AG10803 (cell line): ENCODE data around the gene UNC5CL.

Experiments used
- DNase-seq: peaks from one replicate; pipeline ENCODE4 v3.0.0; 2010; ENCODE audit warnings: low read depth
- H3K4me3 ChIP-seq: 2 replicates; pipeline ENCODE4 v1.5.1; 2011; ENCODE audit warnings: mild to moderate bottlenecking, low read length, control low read depth
- TF ChIP-seq, protein P1 (sequence below): conservative IDR thresholded peaks from 2 replicates; pipeline ENCODE4 v1.5.1; 2011; ENCODE audit warnings: mild to moderate bottlenecking, low read length, control low read depth, inconsistent platforms

UNC5CL gene

DNA sequence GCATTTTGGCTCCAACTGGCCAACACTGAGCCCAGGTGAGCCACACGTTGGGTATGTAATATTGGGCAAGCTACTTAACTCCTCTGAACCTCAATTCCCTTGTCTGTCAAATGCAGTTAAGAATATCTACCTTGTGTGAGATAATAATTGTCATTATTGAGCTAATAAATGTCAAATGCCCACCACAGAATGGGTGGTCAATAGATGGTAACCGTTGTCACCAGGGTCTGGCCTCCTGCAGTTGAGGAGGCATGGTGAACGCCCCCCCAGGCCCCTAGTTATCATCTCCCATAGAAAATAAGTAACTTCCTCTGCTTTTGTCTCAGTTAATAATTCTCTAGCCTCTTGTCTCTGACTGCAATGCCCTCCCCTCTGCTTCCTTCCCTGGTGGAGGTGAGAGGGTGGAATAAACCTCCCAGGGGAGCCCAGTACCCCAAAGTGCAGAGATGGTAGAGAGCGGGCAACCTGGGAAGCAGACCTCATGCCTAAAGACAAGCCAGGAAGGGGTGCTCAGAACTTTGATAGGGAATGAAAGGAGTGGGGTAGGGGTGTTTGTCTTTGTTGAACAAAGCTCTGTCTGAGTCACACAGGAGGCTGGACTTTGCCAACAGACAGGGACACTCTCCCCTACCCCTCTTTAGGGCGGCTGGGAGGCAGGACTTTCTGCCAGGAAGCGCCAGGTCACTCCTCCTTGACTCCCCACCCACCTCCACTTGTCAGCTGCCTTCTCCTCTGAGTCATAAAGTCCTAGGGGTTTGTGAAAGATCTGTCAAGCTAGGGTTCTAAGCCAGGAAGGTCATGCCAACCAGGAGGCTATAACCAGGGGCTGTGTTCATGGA is 1.3 kb upstream of the UNC5CL start:
- TF ChIP-seq, protein P1, sequence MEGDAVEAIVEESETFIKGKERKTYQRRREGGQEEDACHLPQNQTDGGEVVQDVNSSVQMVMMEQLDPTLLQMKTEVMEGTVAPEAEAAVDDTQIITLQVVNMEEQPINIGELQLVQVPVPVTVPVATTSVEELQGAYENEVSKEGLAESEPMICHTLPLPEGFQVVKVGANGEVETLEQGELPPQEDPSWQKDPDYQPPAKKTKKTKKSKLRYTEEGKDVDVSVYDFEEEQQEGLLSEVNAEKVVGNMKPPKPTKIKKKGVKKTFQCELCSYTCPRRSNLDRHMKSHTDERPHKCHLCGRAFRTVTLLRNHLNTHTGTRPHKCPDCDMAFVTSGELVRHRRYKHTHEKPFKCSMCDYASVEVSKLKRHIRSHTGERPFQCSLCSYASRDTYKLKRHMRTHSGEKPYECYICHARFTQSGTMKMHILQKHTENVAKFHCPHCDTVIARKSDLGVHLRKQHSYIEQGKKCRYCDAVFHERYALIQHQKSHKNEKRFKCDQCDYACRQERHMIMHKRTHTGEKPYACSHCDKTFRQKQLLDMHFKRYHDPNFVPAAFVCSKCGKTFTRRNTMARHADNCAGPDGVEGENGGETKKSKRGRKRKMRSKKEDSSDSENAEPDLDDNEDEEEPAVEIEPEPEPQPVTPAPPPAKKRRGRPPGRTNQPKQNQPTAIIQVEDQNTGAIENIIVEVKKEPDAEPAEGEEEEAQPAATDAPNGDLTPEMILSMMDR: no peak
- DNase-seq: no peak
- no peak overlapping the region for H3K4me3 ChIP-seq

DNA sequence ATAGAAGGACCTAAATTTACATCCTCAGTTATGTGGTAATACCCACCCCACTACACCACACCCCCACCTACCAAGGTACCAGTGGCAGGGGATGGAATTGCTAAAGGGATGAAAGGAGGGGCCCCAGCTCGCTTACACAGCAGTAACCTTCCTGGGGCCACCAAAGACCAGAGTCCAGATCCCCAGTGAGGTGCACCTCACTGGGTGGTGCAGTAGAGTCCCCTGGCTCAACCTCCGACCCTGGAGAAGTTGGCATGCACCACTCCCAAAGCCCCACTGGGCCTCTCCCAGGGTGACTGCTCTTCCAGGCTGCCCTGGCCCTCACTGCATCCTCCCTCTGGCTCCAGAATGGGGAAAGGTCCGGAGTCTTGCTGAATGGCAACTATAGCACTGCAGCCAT is 816 bp downstream of the UNC5CL start:
- H3K4me3 ChIP-seq: no peak overlapping the region
- TF ChIP-seq, protein P1: no peak
- DNase-seq: no peak

DNA sequence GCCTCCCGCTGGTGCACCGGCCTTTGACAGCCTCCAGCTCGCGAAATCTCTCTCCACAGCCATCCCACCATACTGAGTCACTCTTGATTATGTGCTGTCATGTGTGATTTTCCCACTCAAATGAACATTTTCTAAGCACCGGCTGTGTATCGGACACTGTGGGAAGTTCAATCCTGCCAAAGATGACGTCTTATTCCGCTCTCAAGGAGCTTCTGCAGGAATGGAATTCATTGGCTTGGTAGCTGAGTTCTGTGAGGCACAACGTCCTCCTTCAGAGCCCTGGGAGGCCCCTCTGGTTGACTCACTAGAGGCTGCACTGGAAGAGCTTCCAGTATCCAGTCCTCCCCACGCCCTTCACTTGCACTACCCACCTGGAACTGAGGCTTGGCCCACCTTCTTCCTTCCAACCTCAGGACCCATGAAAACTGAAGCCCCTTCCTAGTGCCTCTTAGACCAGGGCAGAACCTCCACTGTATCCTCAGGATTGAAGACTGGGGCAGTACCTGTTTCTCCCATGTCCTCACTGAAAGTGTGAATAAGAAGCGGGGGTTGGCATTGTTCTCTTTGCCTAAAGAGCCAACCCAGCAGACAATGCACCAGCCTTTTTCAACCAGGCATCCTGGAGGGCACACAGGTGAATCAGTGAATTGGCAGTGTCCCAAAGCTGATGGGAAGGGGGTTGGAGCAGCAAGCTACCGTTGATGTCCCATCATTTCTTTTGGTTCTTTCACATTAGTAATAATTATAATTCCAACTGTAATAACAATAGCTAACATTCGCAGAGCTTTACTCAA is 1.7 kb downstream of the UNC5CL start:
- no peak overlapping the region for H3K4me3 ChIP-seq
- TF ChIP-seq, protein P1: no peak
- DNase-seq: no peak

DNA sequence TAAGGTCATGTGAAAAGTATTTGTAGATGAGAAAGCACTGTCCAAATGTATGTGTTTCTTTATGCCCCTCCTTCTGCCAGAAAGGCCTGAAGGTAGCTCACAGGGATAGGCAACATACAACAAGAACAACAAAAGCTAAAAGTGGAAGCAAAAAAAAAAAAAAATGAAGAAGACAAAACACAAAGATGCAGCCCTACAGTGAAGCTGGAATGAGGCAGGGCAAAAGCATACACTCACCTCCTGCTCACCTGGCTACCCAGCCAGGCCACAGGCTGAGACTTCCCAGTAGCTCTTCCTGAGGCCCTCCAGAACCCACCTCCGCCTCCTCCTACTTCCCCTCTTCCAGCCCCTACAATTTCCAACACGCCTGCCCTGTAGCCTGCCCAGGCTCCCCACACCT is 2.4 kb downstream of the UNC5CL start:
- H3K4me3 ChIP-seq: no peak overlapping the region
- DNase-seq: no peak
- TF ChIP-seq, protein P1: no peak

DNA sequence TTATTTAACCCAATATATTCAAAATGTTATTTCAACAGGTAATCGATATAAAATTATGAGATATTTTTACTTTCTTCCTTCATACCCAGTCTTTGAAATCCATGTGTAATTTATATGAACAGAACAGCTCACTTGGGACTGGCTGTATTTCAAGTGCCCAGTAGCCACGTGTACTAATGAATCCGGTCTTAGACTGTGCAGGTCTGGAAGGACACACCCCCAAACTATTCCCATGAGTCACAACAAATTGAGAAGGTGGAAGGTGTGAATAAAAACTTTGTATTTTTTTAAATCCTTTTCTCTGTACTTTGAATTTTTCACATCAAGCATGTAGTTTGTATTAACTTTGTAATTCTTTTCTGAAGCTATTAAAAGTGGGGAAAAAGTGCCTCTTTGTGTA is 2.8 kb downstream of the UNC5CL start:
- H3K4me3 ChIP-seq: no peak overlapping the region
- DNase-seq: no peak
- TF ChIP-seq, protein P1: no peak

DNA sequence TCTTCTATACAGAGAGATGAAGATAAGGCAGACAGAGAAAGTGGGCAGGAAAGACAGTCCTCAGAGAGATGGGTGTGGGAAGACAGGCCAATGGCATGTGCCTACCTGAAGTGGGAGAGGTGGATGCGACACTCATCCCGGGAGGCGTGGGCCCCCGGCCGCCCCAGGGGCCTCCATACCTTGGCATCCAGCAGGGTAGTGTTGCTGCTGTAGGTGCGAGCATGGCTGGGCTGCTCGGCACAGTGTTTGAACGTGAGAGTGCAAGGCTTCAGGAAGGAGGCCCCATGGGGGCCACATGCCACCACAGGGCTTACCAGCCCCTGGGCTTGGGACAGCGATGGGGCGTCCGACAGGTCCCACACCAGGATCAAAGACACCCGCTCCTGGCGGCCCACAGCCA is 5.2 kb downstream of the UNC5CL start:
- TF ChIP-seq, protein P1: no peak
- no peak for DNase-seq
- no peak overlapping the region for H3K4me3 ChIP-seq
